GM18498 (cell line): ENCODE measurements around the gene MYH9.

ENCODE experiments used
- ATAC-seq: cut with Tn5 transposase; IDR thresholded peaks from one replicate; pipeline ENCODE4 v1.9.1; 2021; ENCODE audit warnings: mild to moderate bottlenecking, moderate library complexity; ENCODE audit not compliant: unreplicated experiment

Gene MYH9

DNA sequence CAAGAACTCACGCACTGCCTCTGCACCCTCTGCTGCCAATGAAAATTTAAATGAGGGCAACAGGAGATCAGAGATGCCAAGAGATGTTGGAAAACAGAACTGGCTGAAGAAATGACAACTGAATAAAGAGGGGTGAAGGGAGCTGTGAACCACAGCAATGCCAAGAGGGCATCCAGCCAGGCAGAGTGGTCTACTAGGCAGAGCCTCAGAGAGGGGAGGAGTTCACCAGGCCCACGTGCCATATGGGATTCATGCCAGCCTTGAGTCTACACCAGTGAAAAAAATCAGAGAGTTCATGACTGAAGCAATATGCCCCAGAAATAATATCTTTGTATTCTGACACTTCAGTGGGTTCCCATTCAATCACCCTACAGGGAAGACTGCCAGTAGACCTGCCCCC is 152.8 kb downstream of the MYH9 start:
- ATAC-seq: no peak

- ATAC-seq: no peak
Measured at GRCh38 chr22:36234213-36234612, 153.6 kb downstream of the MYH9 start.

DNA sequence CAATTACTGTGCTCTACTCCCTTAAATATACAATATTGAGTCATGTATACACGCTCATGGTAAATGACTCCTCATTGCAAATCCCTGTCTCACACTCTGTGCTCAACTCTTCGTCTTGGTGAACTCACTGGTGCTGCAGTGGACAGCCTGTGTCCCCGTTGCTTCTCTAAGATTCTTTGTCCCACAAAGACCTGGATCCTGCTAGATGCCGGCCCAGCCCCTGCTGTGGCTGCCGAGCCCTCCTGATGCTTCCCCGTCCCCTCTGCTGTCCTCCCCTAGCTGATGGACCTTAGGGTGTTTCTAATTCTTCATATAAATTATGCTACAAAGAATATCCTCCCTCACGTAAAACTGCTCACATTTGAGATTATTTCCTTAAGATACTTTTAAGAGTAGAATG is 154.0 kb downstream of the MYH9 start:
- no peak for ATAC-seq

GRCh38 chr22:36232715-36233401 is 154.9 kb downstream of the MYH9 start:
- no peak for ATAC-seq
